A549 (cell line): ENCODE data around the gene CAMTA1. TPM values are rescaled to one million over a fixed set of nuclear protein-coding genes. Genes with fewer than 3 reads are reported as not detected.

ENCODE experiments used
- ATAC-seq, 2 experiments: fragments of 200-7000 bp in 1 of 2; fragments of >200 bp in 1 of 2; cut with Nextera tagmentation in 1 of 2; cut with Tn5 transposase in 1 of 2; 3 replicates each; pipeline versions ENCODE4 v1.8.0 to v1.9.1; 2018 to 2020; ENCODE audit warnings: mild to moderate bottlenecking in 1 of 2, moderate library complexity in 1 of 2
- CTCF ChIA-PET: fragments of 300-600 bp; sonication (Branson Sonifier 250); formaldehyde crosslinking; extraction: SDS; loops from one replicate; lab custom pipeline; 2021; ENCODE audit warnings: antibody characterized with exemption, inconsistent platforms; lab: Yijun Ruan, JAX
- POLR2A ChIA-PET: fragments of 350-600 bp; formaldehyde crosslinking; extraction: SDS; loops from one replicate; lab custom pipeline; 2021; ENCODE audit warnings: antibody characterized with exemption, inconsistent platforms; lab: Yijun Ruan, JAX
- DNase-seq, 2 experiments: peaks; one replicate each; pipeline versions ENCODE4 v3.0.0 to v3.0.0-alpha.2; 2011 to 2016; ENCODE audit warnings: low read depth in 1 of 2, low spot score in 1 of 2
- FAIRE-seq: peaks from 2 replicates; lab custom pipeline; 2011; peaks lifted over from hg19 to GRCh38; lab: Jason Lieb, UNC
- H3K27ac ChIP-seq, 2 experiments: fragments of >200 bp; sonication (Bioruptor Twin); formaldehyde crosslinking; 3 replicates each; pipeline ENCODE4 v1.5.1; 2016 to 2017
- H3K4me1 ChIP-seq: fragments of >200 bp; sonication (Bioruptor Twin); formaldehyde crosslinking; 3 replicates; pipeline ENCODE4 v1.6.1; 2016
- H3K4me2 ChIP-seq: fragments of >200 bp; sonication (Bioruptor Twin); formaldehyde crosslinking; 3 replicates; pipeline ENCODE4 v1.6.1; 2016
- H3K4me3 ChIP-seq: fragments of >200 bp; sonication (Bioruptor Twin); formaldehyde crosslinking; 3 replicates; pipeline ENCODE4 v1.5.1; 2016
- H3K9me3 ChIP-seq: fragments of >200 bp; sonication (Bioruptor Twin); formaldehyde crosslinking; 3 replicates; pipeline ENCODE4 v1.6.1; 2016
- BHLHE40 ChIP-seq: IDR thresholded peaks from 2 replicates; pipeline ENCODE4 v1.6.1; 2012; ENCODE audit warnings: low read depth, low read length, inconsistent platforms
- CEBPB ChIP-seq, 2 experiments: fragments of >200 bp in 1 of 2; sonication (Bioruptor Twin) in 1 of 2; formaldehyde crosslinking in 1 of 2; IDR thresholded peaks; 2 replicates each; pipeline ENCODE4 v1.6.1; 2012 to 2016
- CHD2 ChIP-seq: fragments of 150-350 bp; IDR thresholded peaks from 2 replicates; pipeline ENCODE4 v1.6.1; 2014; ENCODE audit warnings: low read length; ENCODE audit not compliant: partially characterized antibody
- EHF ChIP-seq: fragments of 250-450 bp; sonication (Bioruptor Pico); IDR thresholded peaks from 2 replicates; pipeline ENCODE4 v1.5.0; 2020; ENCODE audit warnings: mild to moderate bottlenecking
- EP300 ChIP-seq, 2 experiments: fragments of >200 bp; sonication (Bioruptor Twin); formaldehyde crosslinking; IDR thresholded peaks; 2 replicates in 1 of 2; 3 replicates in 1 of 2; pipeline ENCODE4 v1.6.1; 2016 to 2017
- ESRRA ChIP-seq: fragments of 150-350 bp; IDR thresholded peaks from 2 replicates; pipeline ENCODE4 v1.6.1; 2014; ENCODE audit warnings: mild to moderate bottlenecking, low read length, borderline replicate concordance
- GATA3 ChIP-seq: IDR thresholded peaks from 2 replicates; pipeline ENCODE4 v1.6.1; 2012; ENCODE audit warnings: borderline replicate concordance
- HEYL ChIP-seq: fragments of 250-450 bp; sonication (Bioruptor Pico); IDR thresholded peaks from 2 replicates; pipeline ENCODE4 v1.8.0; 2021; ENCODE audit warnings: mild to moderate bottlenecking, moderate library complexity
- HOXA7 ChIP-seq: fragments of 250-450 bp; sonication (Bioruptor Pico); IDR thresholded peaks from 2 replicates; pipeline ENCODE4 v1.5.0; 2020; ENCODE audit warnings: mild to moderate bottlenecking, moderate library complexity
- HOXB13 ChIP-seq: fragments of 250-450 bp; sonication (Bioruptor Pico); IDR thresholded peaks from 2 replicates; pipeline ENCODE4 v1.5.0; 2020; ENCODE audit warnings: low read depth, mild to moderate bottlenecking, moderate library complexity
- JUN ChIP-seq, 2 experiments: fragments of >200 bp; sonication (Bioruptor Twin); formaldehyde crosslinking; IDR thresholded peaks; 2 replicates in 1 of 2; 3 replicates in 1 of 2; pipeline ENCODE4 v1.6.1; 2016 to 2017
- JUNB ChIP-seq: fragments of >200 bp; sonication (Bioruptor Twin); formaldehyde crosslinking; IDR thresholded peaks from 2 replicates; pipeline ENCODE4 v1.6.1; 2016
- KDM1A ChIP-seq: fragments of 200-600 bp; sonication (generic); IDR thresholded peaks from 2 replicates; pipeline ENCODE4 v1.6.1; 2016; ENCODE audit warnings: low read depth, mild to moderate bottlenecking
- KDM5A ChIP-seq: fragments of 200-600 bp; sonication (generic); IDR thresholded peaks from 2 replicates; pipeline ENCODE4 v1.6.1; 2016; ENCODE audit warnings: antibody characterized with exemption, mild to moderate bottlenecking
- MAFK ChIP-seq: fragments of 450-650 bp; IDR thresholded peaks from 2 replicates; pipeline ENCODE4 v1.6.1; 2014; ENCODE audit not compliant: partially characterized antibody
- MAZ ChIP-seq: fragments of 150-350 bp; IDR thresholded peaks from 2 replicates; pipeline ENCODE4 v1.6.1; 2014; ENCODE audit warnings: antibody characterized with exemption, low read depth, low read length, borderline replicate concordance
- NFE2L2 ChIP-seq: fragments of 150-350 bp; conservative IDR thresholded peaks from 2 replicates; pipeline ENCODE4 v1.6.1; 2014; ENCODE audit warnings: low read length
- NR3C1 ChIP-seq: fragments of >200 bp; sonication (Bioruptor Twin); formaldehyde crosslinking; IDR thresholded peaks from 3 replicates; pipeline ENCODE4 v1.6.1; 2017
- PBX3 ChIP-seq: IDR thresholded peaks from 2 replicates; pipeline ENCODE4 v1.6.1; 2012
- PHF8 ChIP-seq: fragments of 200-600 bp; sonication (generic); IDR thresholded peaks from 2 replicates; pipeline ENCODE4 v1.6.1; 2016; ENCODE audit warnings: low read depth, mild to moderate bottlenecking, antibody characterized with exemption, moderate library complexity, borderline replicate concordance
- RCOR1 ChIP-seq: fragments of 150-350 bp; IDR thresholded peaks from 2 replicates; pipeline ENCODE4 v1.6.1; 2014; ENCODE audit warnings: antibody characterized with exemption, low read length, low read depth
- RFX5 ChIP-seq: fragments of 450-650 bp; IDR thresholded peaks from 2 replicates; pipeline ENCODE4 v1.7.1; 2014; ENCODE audit warnings: antibody characterized with exemption, mild to moderate bottlenecking, moderate library complexity
- RNF2 ChIP-seq: fragments of 200-600 bp; sonication (generic); IDR thresholded peaks from 2 replicates; pipeline ENCODE4 v1.6.1; 2016; ENCODE audit warnings: low read depth, mild to moderate bottlenecking, antibody characterized with exemption, moderate library complexity, borderline replicate concordance
- SREBF2 ChIP-seq: fragments of 450-650 bp; IDR thresholded peaks from 2 replicates; pipeline ENCODE4 v1.6.1; 2014; ENCODE audit warnings: mild to moderate bottlenecking, moderate library complexity
- TFCP2L1 ChIP-seq: fragments of 250-450 bp; sonication (Bioruptor Pico); IDR thresholded peaks from 2 replicates; pipeline ENCODE4 v1.5.0; 2021; ENCODE audit warnings: mild to moderate bottlenecking
- ZC3H11A ChIP-seq: fragments of 450-650 bp; IDR thresholded peaks from 2 replicates; pipeline ENCODE4 v1.6.1; 2014; ENCODE audit warnings: antibody characterized with exemption, mild to moderate bottlenecking
- ZNF302 ChIP-seq: fragments of 250-450 bp; sonication (Bioruptor Pico); IDR thresholded peaks from 2 replicates; pipeline ENCODE4 v1.9.0; 2021; ENCODE audit warnings: inconsistent platforms, mild to moderate bottlenecking, moderate library complexity
- WGBS: methylation state at CpG from one replicate; pipeline ENCODE4 v1.1.6; 2017; ENCODE audit errors: missing lambda C conversion rate; 5-methylcytosine and 5-hydroxymethylcytosine counted together
- polyA plus RNA-seq, 4 experiments: library from polyadenylated mRNA; depleted of rRNA in 3 of 4; stranded (reverse); fragments of >200 nt; fragmentation: RNase III in 1 of 4; extraction: RNeasy Plus Mini Kit Qiagen cat#74134 plus additional on column Dnase treatment in 1 of 4; gene quantifications; 2 replicates in 3 of 4; 3 replicates in 1 of 4; pipeline ENCODE4 v1.2.3, GENCODE V29; 2011 to 2017
- TF ChIP-seq, protein P1 (sequence below): fragments of 150-350 bp; IDR thresholded peaks from 2 replicates; pipeline ENCODE4 v1.6.1; 2014; ENCODE audit warnings: low read depth, mild to moderate bottlenecking, low read length
- TF ChIP-seq, protein P2 (sequence below): fragments of 250-450 bp; sonication (Bioruptor Pico); IDR thresholded peaks from 2 replicates; pipeline ENCODE4 v1.5.0; 2020; ENCODE audit warnings: low read depth, mild to moderate bottlenecking, moderate library complexity

Gene CAMTA1
- polyA plus RNA-seq, 2 of the 4 experiments (the other 2 are of a cell fraction): 58.8 to 75.0 TPM

DNA sequence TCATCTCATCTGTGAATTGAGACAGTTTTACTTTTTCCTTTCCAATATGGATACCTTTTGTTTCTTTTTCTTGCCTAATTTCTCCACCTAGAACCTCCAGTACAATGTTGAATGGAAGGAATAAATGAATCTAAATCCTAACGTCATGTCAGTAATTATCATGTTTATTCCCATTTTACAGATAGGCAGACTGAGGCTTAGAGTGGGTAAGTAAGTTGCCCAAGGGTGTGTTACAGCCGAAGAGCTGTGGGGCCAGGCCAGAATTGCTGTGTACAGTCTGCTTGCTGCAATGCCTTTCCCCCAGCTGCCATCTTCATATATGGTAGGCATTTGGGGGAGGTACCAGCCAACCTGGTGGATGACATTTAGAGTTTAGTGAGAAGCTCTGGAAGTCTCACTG is 162.7 kb downstream of the CAMTA1 start:
- Histone ChIP-seq H3K4me1 (no peaks in the 10 kb centered on the region), H3K4me3 (no peak overlapping the region), H3K4me2 (no peak overlapping the region), H3K9me3 (no peaks in the 10 kb centered on the region)
- FAIRE-seq: no peak
- no peak for TF ChIP-seq MAZ
- TF ChIP-seq PBX3: no peak
- no peak for TF ChIP-seq RFX5
- TF ChIP-seq ESRRA: no peak
- no peak for TF ChIP-seq EP300 (IDR thresholded peaks at IDR 0.05)
- TF ChIP-seq HEYL (CRISPR knock-in tag): no peak
- TF ChIP-seq TFCP2L1 (CRISPR knock-in tag): no peak
- no peak for TF ChIP-seq KDM1A
- no peak for TF ChIP-seq ZNF302 (CRISPR knock-in tag)
- TF ChIP-seq, protein P1, sequence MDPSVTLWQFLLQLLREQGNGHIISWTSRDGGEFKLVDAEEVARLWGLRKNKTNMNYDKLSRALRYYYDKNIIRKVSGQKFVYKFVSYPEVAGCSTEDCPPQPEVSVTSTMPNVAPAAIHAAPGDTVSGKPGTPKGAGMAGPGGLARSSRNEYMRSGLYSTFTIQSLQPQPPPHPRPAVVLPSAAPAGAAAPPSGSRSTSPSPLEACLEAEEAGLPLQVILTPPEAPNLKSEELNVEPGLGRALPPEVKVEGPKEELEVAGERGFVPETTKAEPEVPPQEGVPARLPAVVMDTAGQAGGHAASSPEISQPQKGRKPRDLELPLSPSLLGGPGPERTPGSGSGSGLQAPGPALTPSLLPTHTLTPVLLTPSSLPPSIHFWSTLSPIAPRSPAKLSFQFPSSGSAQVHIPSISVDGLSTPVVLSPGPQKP: no peak
- TF ChIP-seq ZC3H11A: no peak
- no peak for TF ChIP-seq NFE2L2
- TF ChIP-seq NR3C1: no peak
- TF ChIP-seq CEBPB (IDR thresholded peaks at IDR 0.05): no peak
- TF ChIP-seq, all 56 proteins: peak for 0
- ATAC-seq: no peak
- DNase-seq: no peak
- no peak overlapping the region for H3K27ac ChIP-seq
- 67% methylated on average over 2 of the region's 2 CpGs for WGBS
- CTCF ChIA-PET: interaction anchor here (0.6 kb wide), 1 partner anchor 222 kb away, joined by 3 read pairs; no protein-coding TSS in a partner anchor
- POLR2A ChIA-PET: no interaction called here

DNA sequence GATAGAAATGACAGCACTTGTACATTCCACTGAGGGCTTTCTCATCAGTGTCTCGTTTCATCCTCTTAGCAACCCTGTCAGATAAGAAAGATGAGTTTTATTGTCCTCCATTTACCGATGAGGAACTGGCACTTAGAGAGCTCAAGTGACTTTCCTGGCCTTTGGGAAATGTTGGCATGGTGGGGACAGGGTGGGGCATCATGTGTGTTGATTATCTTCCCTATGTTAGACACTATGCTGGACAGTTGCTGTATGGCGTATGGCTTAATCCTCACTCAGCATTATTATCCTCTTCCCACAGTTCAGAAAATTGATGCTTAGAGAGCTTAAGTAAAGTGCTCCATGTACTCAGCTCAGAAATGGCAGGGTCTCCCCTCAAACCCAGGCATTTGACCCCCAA is 163.2 kb downstream of the CAMTA1 start:
- Histone ChIP-seq H3K9me3 (no peaks in the 10 kb centered on the region), H3K4me1 (no peaks in the 10 kb centered on the region), H3K27ac (no peak overlapping the region), H3K4me3 (no peak overlapping the region), H3K4me2 (no peak overlapping the region)
- ChIA-PET POLR2A (no interaction called here), CTCF (interaction anchor here (0.6 kb wide), 1 partner anchor 221 kb away, joined by 3 read pairs; no protein-coding TSS in a partner anchor)
- ATAC-seq (no peak), FAIRE-seq (no peak), DNase-seq (no peak)
- WGBS: 46% methylated on average over 3 of the region's 3 CpGs
- TF ChIP-seq KDM1A: no peak
- TF ChIP-seq KDM5A: no peak
- TF ChIP-seq, protein P2, sequence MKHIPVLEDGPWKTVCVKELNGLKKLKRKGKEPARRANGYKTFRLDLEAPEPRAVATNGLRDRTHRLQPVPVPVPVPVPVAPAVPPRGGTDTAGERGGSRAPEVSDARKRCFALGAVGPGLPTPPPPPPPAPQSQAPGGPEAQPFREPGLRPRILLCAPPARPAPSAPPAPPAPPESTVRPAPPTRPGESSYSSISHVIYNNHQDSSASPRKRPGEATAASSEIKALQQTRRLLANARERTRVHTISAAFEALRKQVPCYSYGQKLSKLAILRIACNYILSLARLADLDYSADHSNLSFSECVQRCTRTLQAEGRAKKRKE (CRISPR knock-in tag): no peak
- peak; percentile 8 for TF ChIP-seq MAFK
- TF ChIP-seq NR3C1: no peak
- no peak for TF ChIP-seq JUN (IDR thresholded peaks at IDR 0.05)
- TF ChIP-seq HEYL (CRISPR knock-in tag): no peak

- no peak for ATAC-seq
- DNase-seq: no peak
Measured at GRCh38 chr1:6948861-6949260, 163.6 kb downstream of the CAMTA1 start.

More at GRCh38 chr1:6948861-6949260, 163.6 kb downstream of the CAMTA1 start:
- no peak overlapping the region for H3K4me3 ChIP-seq
- no peak for FAIRE-seq
- POLR2A ChIA-PET: no interaction called here
- no peak overlapping the region for H3K4me2 ChIP-seq
- H3K4me1 ChIP-seq: no peaks in the 10 kb centered on the region
- TF ChIP-seq RFX5: no peak
- TF ChIP-seq RNF2: no peak
- TF ChIP-seq TFCP2L1 (CRISPR knock-in tag): no peak
- TF ChIP-seq HOXB13 (CRISPR knock-in tag): no peak
- no peak for TF ChIP-seq CHD2
- TF ChIP-seq NR3C1: no peak
- TF ChIP-seq MAZ: no peak
- no peak for TF ChIP-seq BHLHE40
- no peak for TF ChIP-seq JUNB
- TF ChIP-seq RCOR1: no peak
- no peak for TF ChIP-seq GATA3
- no peak for TF ChIP-seq SREBF2
- TF ChIP-seq PHF8: no peak
- TF ChIP-seq HOXA7 (CRISPR knock-in tag): no peak
- no peak for TF ChIP-seq EHF (CRISPR knock-in tag)
- TF ChIP-seq, protein P2 (CRISPR knock-in tag): no peak
- H3K27ac ChIP-seq: no peak overlapping the region
- no peaks in the 10 kb centered on the region for H3K9me3 ChIP-seq
- CTCF ChIA-PET: no interaction called here
- 58% methylated on average over 4 of the region's 4 CpGs for WGBS
